Large intestine (tissue), 12 donors: Measurements from ENCODE around the gene CYLC1. TPM values are rescaled to one million over a fixed set of nuclear protein-coding genes. Genes with fewer than 3 reads are reported as not detected.

ENCODE experiments used
- DNase-seq, 2 donors: peaks; one replicate each; pipeline versions ENCODE4 v3.0.0 to v3.0.0-alpha.2; 2013
- H3K27ac ChIP-seq: one replicate; pipeline ENCODE4 v1.5.1; 2013; ENCODE audit warnings: low read length
- H3K27me3 ChIP-seq: 2 replicates; pipeline ENCODE4 v1.6.1; 2013; ENCODE audit warnings: low read length; ENCODE audit not compliant: control insufficient read depth, insufficient read depth
- H3K36me3 ChIP-seq: 2 replicates; pipeline ENCODE4 v1.6.1; 2013; ENCODE audit warnings: low read length; ENCODE audit not compliant: control insufficient read depth, insufficient read depth
- H3K4me1 ChIP-seq: one replicate; pipeline ENCODE4 v1.6.1; 2013; ENCODE audit warnings: low read length; ENCODE audit not compliant: control insufficient read depth, insufficient read depth
- H3K4me3 ChIP-seq: one replicate; pipeline ENCODE4 v1.5.1; 2013; ENCODE audit warnings: low read length
- H3K9me3 ChIP-seq: one replicate; pipeline ENCODE4 v1.6.1; 2013; ENCODE audit warnings: mild to moderate bottlenecking, low read depth, low read length, moderate library complexity; ENCODE audit not compliant: control insufficient read depth
- WGBS: methylation state at CpG from one replicate; pipeline ENCODE4 v1.1.5; 2013; ENCODE audit warnings: low lambda C conversion rate; ENCODE audit not compliant: insufficient coverage; 5-methylcytosine and 5-hydroxymethylcytosine counted together
- long read RNA-seq, 11 donors: transcript quantifications; one replicate each; lab custom pipeline, GENCODE V29; 2026
- polyA plus RNA-seq: library from polyadenylated mRNA; unstranded; fragments of 120-200 nt; gene quantifications from one replicate; pipeline ENCODE4 v1.2.1, GENCODE V29; 2013

Gene CYLC1
- not detected for polyA plus RNA-seq
- long read RNA-seq, donor 1: 0 reads
- long read RNA-seq, donor 2: 0 reads
- long read RNA-seq, donor 3: 0 reads
- long read RNA-seq, donor 4: 0 reads
- long read RNA-seq, donor 5: 0 reads
- long read RNA-seq, donor 6: 0 reads
- long read RNA-seq, donor 7: 0 reads
- long read RNA-seq, donor 8: 0 reads
- long read RNA-seq, donor 9: 0 reads
- long read RNA-seq, donor 10: 0 reads
- long read RNA-seq, donor 11: 0 reads

GRCh38 chrX:83860846-83861245 lies at the start of gene CYLC1:
CYLC1 (plus strand) TSS chrX:83861146; CDS start chrX:83861183, 37 bp downstream.
- H3K4me1 ChIP-seq: no peaks in the 10 kb centered on the region
- no peaks in the 10 kb centered on the region for H3K27me3 ChIP-seq
- H3K27ac ChIP-seq: no peak within 1 kb of the TSS
- DNase-seq: no peak
- no CpG with 5 or more reads among the region's 1 CpG for WGBS
- H3K9me3 ChIP-seq: no peaks in the 10 kb centered on the region
- H3K4me3 ChIP-seq: no peak within 1 kb of the TSS
- no peaks in the 10 kb centered on the region for H3K36me3 ChIP-seq

- no CpG with 5 or more reads among the region's 3 CpGs for WGBS
These were observed 41.6 kb upstream of the CYLC1 start for GRCh38 chrX:83819304-83819703.

GRCh38 chrX:83829874-83830273 lies 31.1 kb upstream of the CYLC1 start:
- WGBS: no CpG with 5 or more reads among the region's 4 CpGs
- no peak for DNase-seq

More at GRCh38 chrX:83819304-83819703, 41.6 kb upstream of the CYLC1 start:
- Histone ChIP-seq H3K27ac (no peak overlapping the region), H3K4me1 (no peaks in the 10 kb centered on the region), H3K36me3 (no peaks in the 10 kb centered on the region), H3K4me3 (no peak overlapping the region), H3K9me3 (no peaks in the 10 kb centered on the region), H3K27me3 (no peaks in the 10 kb centered on the region)
- no peak for DNase-seq

GRCh38 chrX:83845397-83845796 lies 15.5 kb upstream of the CYLC1 start:
- WGBS: no CpG with 5 or more reads among the region's 2 CpGs
- H3K36me3 ChIP-seq: no peaks in the 10 kb centered on the region

More at GRCh38 chrX:83829874-83830273, 31.1 kb upstream of the CYLC1 start:
- H3K4me3 ChIP-seq: no peak overlapping the region
- H3K27me3 ChIP-seq: no peaks in the 10 kb centered on the region
- no peaks in the 10 kb centered on the region for H3K36me3 ChIP-seq
- H3K27ac ChIP-seq: no peak overlapping the region
- H3K4me1 ChIP-seq: no peaks in the 10 kb centered on the region
- no peaks in the 10 kb centered on the region for H3K9me3 ChIP-seq

GRCh38 chrX:83847339-83847738 lies 13.6 kb upstream of the CYLC1 start:
- Histone ChIP-seq H3K36me3 (no peaks in the 10 kb centered on the region), H3K4me3 (no peak overlapping the region), H3K9me3 (no peaks in the 10 kb centered on the region), H3K27me3 (no peaks in the 10 kb centered on the region), H3K27ac (no peak overlapping the region), H3K4me1 (no peaks in the 10 kb centered on the region)
- no peak for DNase-seq
- WGBS: 70% methylated on average over 2 of the region's 5 CpGs

More at GRCh38 chrX:83845397-83845796, 15.5 kb upstream of the CYLC1 start:
- DNase-seq: peak in 1 of 2 donors; percentile 0
- Histone ChIP-seq H3K27me3 (no peaks in the 10 kb centered on the region), H3K4me1 (no peaks in the 10 kb centered on the region), H3K4me3 (no peak overlapping the region), H3K27ac (no peak overlapping the region), H3K9me3 (no peaks in the 10 kb centered on the region)

- Histone ChIP-seq H3K4me3 (no peak overlapping the region), H3K27me3 (no peaks in the 10 kb centered on the region), H3K27ac (no peak overlapping the region), H3K36me3 (no peaks in the 10 kb centered on the region), H3K4me1 (no peaks in the 10 kb centered on the region), H3K9me3 (no peaks in the 10 kb centered on the region)
- WGBS: no CpG with 5 or more reads among the region's 2 CpGs
- no peak for DNase-seq
These were observed 27.6 kb downstream of the CYLC1 start for GRCh38 chrX:83888585-83888984.

- no CpG with 5 or more reads among the region's 12 CpGs for WGBS
- H3K36me3 ChIP-seq: no peaks in the 10 kb centered on the region
- no peak overlapping the region for H3K4me3 ChIP-seq
- no peaks in the 10 kb centered on the region for H3K4me1 ChIP-seq
- no peaks in the 10 kb centered on the region for H3K27me3 ChIP-seq
- no peak for DNase-seq
- H3K27ac ChIP-seq: no peak overlapping the region
- no peaks in the 10 kb centered on the region for H3K9me3 ChIP-seq
These were observed 31.5 kb downstream of the CYLC1 start for GRCh38 chrX:83892433-83892832.

- H3K9me3 ChIP-seq: no peaks in the 10 kb centered on the region
- H3K36me3 ChIP-seq: no peaks in the 10 kb centered on the region
- no peak for DNase-seq
- H3K27ac ChIP-seq: no peak overlapping the region
- H3K4me3 ChIP-seq: no peak overlapping the region
- H3K4me1 ChIP-seq: no peaks in the 10 kb centered on the region
- WGBS: no CpG with 5 or more reads among the region's 3 CpGs
- no peaks in the 10 kb centered on the region for H3K27me3 ChIP-seq
These were observed 46.0 kb downstream of the CYLC1 start for GRCh38 chrX:83906921-83907320.

- Histone ChIP-seq H3K4me1 (no peaks in the 10 kb centered on the region), H3K36me3 (no peaks in the 10 kb centered on the region), H3K4me3 (no peak overlapping the region), H3K27ac (no peak overlapping the region), H3K9me3 (no peaks in the 10 kb centered on the region), H3K27me3 (no peaks in the 10 kb centered on the region)
- DNase-seq: no peak
- no CpG with 5 or more reads among the region's 2 CpGs for WGBS
These were observed 55.6 kb downstream of the CYLC1 start for GRCh38 chrX:83916525-83916924.

GRCh38 chrX:83934220-83934619 lies 73.3 kb downstream of the CYLC1 start:
- Histone ChIP-seq H3K36me3 (no peaks in the 10 kb centered on the region), H3K27me3 (no peaks in the 10 kb centered on the region), H3K27ac (no peak overlapping the region), H3K4me3 (no peak overlapping the region), H3K4me1 (no peaks in the 10 kb centered on the region), H3K9me3 (no peaks in the 10 kb centered on the region)
- no CpG with 5 or more reads among the region's 2 CpGs for WGBS
- no peak for DNase-seq
